Measurements from ENCODE around the gene TMEM178A.

- TF ChIP-seq TAF1 (IDR thresholded peaks at IDR 0.05; ENCODE audit: low read depth) (no peak), EZH2 (IDR thresholded peaks at IDR 0.05; ENCODE audit: borderline replicate concordance, insufficient read depth, low read length, poor library complexity, severe bottlenecking) (no peak), EP300 (conservative IDR thresholded peaks at IDR 0.05; ENCODE audit: poor library complexity, severe bottlenecking) (no peak), POLR2AphosphoS5 (IDR thresholded peaks at IDR 0.05) (no peak)
These were observed 76.2 kb downstream of the TMEM178A start for GRCh38 chr2:39741871-39742270.
